ENCODE data around the gene CACNA1B. TPM values are rescaled to one million over a fixed set of nuclear protein-coding genes. Genes with fewer than 3 reads are reported as not detected.

CACNA1B gene
- total and polyA plus RNA-seq, 2 of the 4 experiments (the other 2 are of a cell fraction): 0.02 TPM; not detected in 1

GRCh38 chr9:138021251-138022056 is 143.9 kb downstream of the CACNA1B start:
- Histone ChIP-seq H2AK5ac (ENCODE audit: low read depth, low read length) (no peak overlapping the region), H2BK20ac (ENCODE audit: low read depth, low read length) (no peak overlapping the region), H4K5ac (ENCODE audit: low read depth, low read length) (no peak overlapping the region), H2BK15ac (ENCODE audit: low read depth, low read length) (no peak overlapping the region), H3K9me1 (ENCODE audit: insufficient read depth, low read length) (no peaks in the 10 kb centered on the region), H2AK9ac (replicated peaks; ENCODE audit: low read depth, low read length, poor library complexity) (no peak overlapping the region), H4K91ac (ENCODE audit: insufficient read depth, low read depth, low read length) (no peak overlapping the region), H3K4me2 (ENCODE audit: low read depth, low read length) (no peak overlapping the region), H2BK5ac (ENCODE audit: low read depth, low read length, poor library complexity, severe bottlenecking) (no peak overlapping the region), H4K20me1 (ENCODE audit: insufficient read depth, low read length) (no peaks in the 10 kb centered on the region), H3K9ac (ENCODE audit: low read depth, low read length) (no peak overlapping the region), H3K79me1 (ENCODE audit: low read depth in 1 of 2, low read length in 2 of 2) (no peaks in the 10 kb centered on the region), H3K56ac (ENCODE audit: extremely low read depth, insufficient read depth, low read length) (no peak overlapping the region), H3K14ac (replicated peaks; ENCODE audit: low read depth, low read length) (no peak overlapping the region), H3K23ac (ENCODE audit: low read depth, low read length) (no peak overlapping the region), H3K27me3 (ENCODE audit: control insufficient read depth, insufficient read depth, low read length) (peaks cover 6% of the 10 kb centered on the region; the same call in 1 of the 2 replicates), H4K8ac (ENCODE audit: low read depth in 2 of 2, low read length in 2 of 2) (no peak overlapping the region), H3K27ac (ENCODE audit: insufficient read depth, low read length) (no peak overlapping the region), H2AFZ (replicated peaks; ENCODE audit: low read length, poor library complexity) (no peak overlapping the region), H3K18ac (ENCODE audit: low read depth, low read length) (no peak overlapping the region), H3K4me3 (ENCODE audit: insufficient read depth, low read depth, low read length) (no peak overlapping the region), H3K4ac (ENCODE audit: low read depth, low read length) (no peak overlapping the region), H2BK120ac (ENCODE audit: low read depth, low read length) (no peak overlapping the region), H3K9me3 (ENCODE audit: control insufficient read depth, insufficient read depth, low read length) (peaks cover 3% of the 10 kb centered on the region), H3K36me3 (ENCODE audit: control insufficient read depth, insufficient read depth, low read length) (no peaks in the 10 kb centered on the region), H3K4me1 (ENCODE audit: control insufficient read depth, insufficient read depth, low read length) (no peaks in the 10 kb centered on the region)
- CTCF ChIA-PET: no interaction called here
- dilution Hi-C loops (cut with HindIII; ENCODE audit: low sequenced_read_pairs, unreplicated experiment) (no loop called here), in situ Hi-C loops (cut with MboI; ENCODE audit: low sequenced_read_pairs) (no loop called here), intact Hi-C loops (cut with micrococcal nuclease) (no loop called here)
- TF ChIP-seq FOS (IDR thresholded peaks at IDR 0.05; ENCODE audit: low read depth, low read length): no peak
- TF ChIP-seq, protein P1, sequence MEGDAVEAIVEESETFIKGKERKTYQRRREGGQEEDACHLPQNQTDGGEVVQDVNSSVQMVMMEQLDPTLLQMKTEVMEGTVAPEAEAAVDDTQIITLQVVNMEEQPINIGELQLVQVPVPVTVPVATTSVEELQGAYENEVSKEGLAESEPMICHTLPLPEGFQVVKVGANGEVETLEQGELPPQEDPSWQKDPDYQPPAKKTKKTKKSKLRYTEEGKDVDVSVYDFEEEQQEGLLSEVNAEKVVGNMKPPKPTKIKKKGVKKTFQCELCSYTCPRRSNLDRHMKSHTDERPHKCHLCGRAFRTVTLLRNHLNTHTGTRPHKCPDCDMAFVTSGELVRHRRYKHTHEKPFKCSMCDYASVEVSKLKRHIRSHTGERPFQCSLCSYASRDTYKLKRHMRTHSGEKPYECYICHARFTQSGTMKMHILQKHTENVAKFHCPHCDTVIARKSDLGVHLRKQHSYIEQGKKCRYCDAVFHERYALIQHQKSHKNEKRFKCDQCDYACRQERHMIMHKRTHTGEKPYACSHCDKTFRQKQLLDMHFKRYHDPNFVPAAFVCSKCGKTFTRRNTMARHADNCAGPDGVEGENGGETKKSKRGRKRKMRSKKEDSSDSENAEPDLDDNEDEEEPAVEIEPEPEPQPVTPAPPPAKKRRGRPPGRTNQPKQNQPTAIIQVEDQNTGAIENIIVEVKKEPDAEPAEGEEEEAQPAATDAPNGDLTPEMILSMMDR (conservative IDR thresholded peaks at IDR 0.05; ENCODE audit: low read depth, low read length): no peak
- no peak for TF ChIP-seq MXI1 (IDR thresholded peaks at IDR 0.05; ENCODE audit: borderline replicate concordance, low read depth, low read length)
- TF ChIP-seq, protein P2, sequence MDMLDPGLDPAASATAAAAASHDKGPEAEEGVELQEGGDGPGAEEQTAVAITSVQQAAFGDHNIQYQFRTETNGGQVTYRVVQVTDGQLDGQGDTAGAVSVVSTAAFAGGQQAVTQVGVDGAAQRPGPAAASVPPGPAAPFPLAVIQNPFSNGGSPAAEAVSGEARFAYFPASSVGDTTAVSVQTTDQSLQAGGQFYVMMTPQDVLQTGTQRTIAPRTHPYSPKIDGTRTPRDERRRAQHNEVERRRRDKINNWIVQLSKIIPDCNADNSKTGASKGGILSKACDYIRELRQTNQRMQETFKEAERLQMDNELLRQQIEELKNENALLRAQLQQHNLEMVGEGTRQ (IDR thresholded peaks at IDR 0.05; ENCODE audit: low read depth, low read length): no peak
- no peak for TF ChIP-seq CHD1 (IDR thresholded peaks at IDR 0.05; ENCODE audit: low read depth, low read length)
- TF ChIP-seq CEBPB (IDR thresholded peaks at IDR 0.05; ENCODE audit: low read depth, low read length): no peak
- POLR2A ChIA-PET (ENCODE audit: unreplicated experiment): no interaction called here
- WGBS, 2 experiments (ENCODE audit: extremely low coverage in 2 of 2, insufficient read length in 1 of 2): 82% methylated on average over 6 of the region's 15 CpGs; no CpG with 5 or more reads in 1 of the 2 experiments
- BruUV-seq (replicated peaks): no TSS peak
- ATAC-seq (ENCODE audit: low read depth) (no peak), DNase-seq (no peak)

Data from IMR-90 (cell line).